LNCaP clone FGC (cell line): ENCODE results near the gene NBL1.

ENCODE experiments used
- DNase-seq: peaks from one replicate; pipeline ENCODE4 v3.0.0-alpha.2; 2011; ENCODE audit warnings: low read depth
- H3K4me3 ChIP-seq: 2 replicates; pipeline ENCODE4 v1.5.1; 2011; ENCODE audit warnings: mild to moderate bottlenecking, low read depth, low read length, control low read depth
- TF ChIP-seq, protein P1 (sequence below): IDR thresholded peaks from 2 replicates; pipeline ENCODE4 v1.5.1; 2012; ENCODE audit warnings: mild to moderate bottlenecking; ENCODE audit not compliant: control insufficient read depth, insufficient read depth; ENCODE audit errors: extremely low read depth

The NBL1 gene

DNA sequence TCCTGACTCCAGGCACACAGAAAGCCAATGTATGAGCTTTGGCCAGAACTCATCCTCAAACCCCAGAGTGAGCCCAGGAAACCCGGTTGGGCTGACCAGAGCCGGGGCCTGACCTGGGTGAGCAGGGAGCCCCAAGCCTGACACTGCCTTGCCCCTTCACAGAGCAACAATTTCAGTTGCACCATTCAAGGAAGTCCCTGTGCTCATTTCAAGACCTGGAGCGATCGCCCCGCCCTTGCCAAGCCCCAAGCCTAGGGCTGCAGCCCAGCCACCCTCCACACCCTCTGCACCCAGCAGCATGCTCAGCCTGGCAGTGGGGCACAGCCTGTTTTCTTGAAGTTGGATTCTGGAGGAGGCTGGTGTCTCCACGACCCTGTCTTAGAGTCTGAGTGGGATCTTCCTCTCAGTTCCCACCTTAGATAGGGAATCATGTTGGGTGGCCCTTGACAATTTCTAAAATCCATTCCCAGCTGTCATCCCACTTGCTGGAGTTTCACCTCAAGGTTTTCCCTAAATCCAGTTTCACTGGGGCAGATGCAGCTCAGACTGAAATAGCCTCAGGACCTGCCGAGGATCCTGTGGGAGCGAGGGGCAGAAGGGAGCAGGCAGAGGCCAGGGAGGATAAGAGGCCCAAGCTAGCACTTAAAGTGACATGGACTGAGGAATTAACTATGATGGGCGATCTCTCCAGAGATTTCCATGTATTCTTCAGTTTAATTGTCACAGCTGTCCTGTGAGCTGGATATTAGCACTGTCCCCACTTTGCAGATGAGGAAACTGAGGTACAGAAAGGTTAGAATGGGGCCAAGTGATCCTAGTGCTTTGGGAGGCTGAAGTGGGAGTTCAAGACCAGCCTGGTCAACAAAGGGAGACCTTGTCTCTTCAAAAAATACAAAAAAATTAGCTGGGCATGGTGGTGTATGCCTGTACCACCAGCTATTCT lies 2.5 kb downstream of the NBL1 start:
- TF ChIP-seq, protein P1, sequence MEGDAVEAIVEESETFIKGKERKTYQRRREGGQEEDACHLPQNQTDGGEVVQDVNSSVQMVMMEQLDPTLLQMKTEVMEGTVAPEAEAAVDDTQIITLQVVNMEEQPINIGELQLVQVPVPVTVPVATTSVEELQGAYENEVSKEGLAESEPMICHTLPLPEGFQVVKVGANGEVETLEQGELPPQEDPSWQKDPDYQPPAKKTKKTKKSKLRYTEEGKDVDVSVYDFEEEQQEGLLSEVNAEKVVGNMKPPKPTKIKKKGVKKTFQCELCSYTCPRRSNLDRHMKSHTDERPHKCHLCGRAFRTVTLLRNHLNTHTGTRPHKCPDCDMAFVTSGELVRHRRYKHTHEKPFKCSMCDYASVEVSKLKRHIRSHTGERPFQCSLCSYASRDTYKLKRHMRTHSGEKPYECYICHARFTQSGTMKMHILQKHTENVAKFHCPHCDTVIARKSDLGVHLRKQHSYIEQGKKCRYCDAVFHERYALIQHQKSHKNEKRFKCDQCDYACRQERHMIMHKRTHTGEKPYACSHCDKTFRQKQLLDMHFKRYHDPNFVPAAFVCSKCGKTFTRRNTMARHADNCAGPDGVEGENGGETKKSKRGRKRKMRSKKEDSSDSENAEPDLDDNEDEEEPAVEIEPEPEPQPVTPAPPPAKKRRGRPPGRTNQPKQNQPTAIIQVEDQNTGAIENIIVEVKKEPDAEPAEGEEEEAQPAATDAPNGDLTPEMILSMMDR: no peak
- no peak overlapping the region for H3K4me3 ChIP-seq
- no peak for DNase-seq

GRCh38 chr1:19647643-19648042 lies 3.5 kb downstream of the NBL1 start:
- no peak for DNase-seq
- H3K4me3 ChIP-seq: no peak overlapping the region

GRCh38 chr1:19648239-19648638 lies 4.1 kb downstream of the NBL1 start:
- DNase-seq: no peak
- TF ChIP-seq, protein P1: no peak
- H3K4me3 ChIP-seq: no peak overlapping the region

More at GRCh38 chr1:19647643-19648042, 3.5 kb downstream of the NBL1 start:
- TF ChIP-seq, protein P1: no peak

GRCh38 chr1:19648689-19649088 lies 4.6 kb downstream of the NBL1 start:
- TF ChIP-seq, protein P1: peak; percentile 32
- DNase-seq: peak; percentile 10
- no peak overlapping the region for H3K4me3 ChIP-seq

DNA sequence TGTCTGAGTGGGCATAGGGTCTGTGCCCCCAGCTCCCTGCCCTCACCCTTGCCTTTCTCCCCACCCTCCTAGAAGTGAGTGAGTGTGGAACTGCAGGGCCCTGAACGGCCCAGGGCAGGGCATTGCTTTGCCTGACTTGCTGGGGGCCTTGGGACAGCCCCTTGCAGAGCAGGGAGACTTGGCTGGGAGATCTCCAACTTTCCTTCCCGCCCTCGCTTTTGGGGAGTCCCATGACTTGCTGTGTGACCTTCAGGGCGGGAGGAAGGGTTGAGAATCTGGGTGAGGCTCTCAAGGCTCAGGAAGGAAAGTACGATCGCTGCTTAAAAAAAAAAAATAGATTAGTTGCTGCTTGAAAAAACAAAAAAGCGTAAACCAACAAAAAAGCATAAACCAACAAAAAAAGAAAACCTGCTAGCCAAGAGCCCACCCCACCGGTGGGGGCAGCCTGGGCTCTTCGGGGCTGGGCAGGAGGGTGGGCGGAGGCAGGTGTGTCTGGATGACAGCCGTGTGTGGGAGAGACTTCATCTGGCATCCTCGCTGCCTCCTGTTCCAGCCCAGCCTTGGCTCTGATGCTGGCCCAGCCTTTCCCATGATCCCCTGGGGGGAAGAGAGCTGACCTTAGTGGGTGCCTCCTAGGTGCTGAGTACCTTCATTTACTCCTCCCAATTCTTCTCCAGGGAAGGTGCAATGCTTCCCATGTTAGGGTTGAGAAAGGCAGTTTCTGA lies 6.5 kb downstream of the NBL1 start:
- TF ChIP-seq, protein P1: no peak
- DNase-seq: no peak
- H3K4me3 ChIP-seq: no peak overlapping the region

DNA sequence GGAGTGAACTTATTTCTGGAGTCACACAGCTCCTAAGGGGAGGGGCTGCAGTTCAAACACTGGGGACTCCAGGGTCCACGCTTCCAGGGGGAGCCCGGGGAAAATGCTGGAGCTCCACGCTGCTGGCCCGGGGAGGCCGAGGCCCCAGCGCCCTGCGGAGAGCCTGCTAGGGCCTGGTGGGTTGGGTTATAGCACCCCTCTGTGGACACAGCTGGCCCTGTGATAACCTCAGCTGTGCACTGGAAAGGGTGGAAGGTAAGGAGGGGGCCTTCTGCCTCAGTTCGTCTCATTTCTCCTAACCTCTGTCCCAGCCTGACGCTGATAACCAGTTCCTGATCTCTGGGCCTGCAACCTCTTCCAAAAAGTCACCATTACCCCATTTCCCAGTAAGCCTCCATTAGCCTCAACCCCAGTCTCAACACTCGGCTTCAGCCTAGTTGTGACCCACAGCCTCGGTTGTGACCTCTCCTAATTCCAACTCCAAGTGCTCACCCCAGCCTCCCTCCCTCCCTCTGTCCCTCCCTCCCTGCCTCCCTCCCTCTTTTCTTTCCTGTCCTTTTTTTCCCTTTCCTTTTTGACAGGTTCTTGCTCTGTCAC lies 7.1 kb downstream of the NBL1 start:
- TF ChIP-seq, protein P1: peak; percentile 75
- no peak for DNase-seq
- H3K4me3 ChIP-seq: no peak overlapping the region
